Trophoblast cell (in vitro differentiated cells and primary cell): ENCODE data around the gene SND1.

ENCODE experiments used
- DNase-seq, 2 donors: peaks; one replicate each; pipeline ENCODE4 v3.0.0-alpha.2; 2016
- H2AFZ ChIP-seq: 2 replicates; pipeline ENCODE4 v1.6.1; 2013; ENCODE audit warnings: low read length, moderate library complexity, mild to moderate bottlenecking; ENCODE audit not compliant: insufficient read depth, poor library complexity
- H2AK5ac ChIP-seq: 2 replicates; pipeline ENCODE4 v1.6.1; 2013; ENCODE audit warnings: mild to moderate bottlenecking, low read length
- H2BK120ac ChIP-seq: 2 replicates; pipeline ENCODE4 v1.6.1; 2013; ENCODE audit warnings: low read length, mild to moderate bottlenecking, moderate library complexity; ENCODE audit not compliant: insufficient read depth, poor library complexity
- H2BK12ac ChIP-seq: 2 replicates; pipeline ENCODE4 v1.6.1; 2013; ENCODE audit warnings: mild to moderate bottlenecking, low read length, moderate library complexity
- H2BK5ac ChIP-seq: 2 replicates; pipeline ENCODE4 v1.6.1; 2013; ENCODE audit warnings: low read length, low read depth, moderate library complexity, mild to moderate bottlenecking; ENCODE audit not compliant: poor library complexity
- H3K14ac ChIP-seq: 2 replicates; pipeline ENCODE4 v1.6.1; 2013; ENCODE audit warnings: mild to moderate bottlenecking, low read length
- H3K18ac ChIP-seq: 2 replicates; pipeline ENCODE4 v1.6.1; 2013; ENCODE audit warnings: mild to moderate bottlenecking, low read length
- H3K23ac ChIP-seq: 2 replicates; pipeline ENCODE4 v1.6.1; 2013; ENCODE audit warnings: low read length
- H3K27ac ChIP-seq: 2 replicates; pipeline ENCODE4 v1.5.1; 2013; ENCODE audit warnings: low read depth, mild to moderate bottlenecking, inconsistent platforms, low read length, moderate library complexity
- H3K27me3 ChIP-seq: 2 replicates; pipeline ENCODE4 v1.6.1; 2013; ENCODE audit warnings: inconsistent platforms, mild to moderate bottlenecking, low read length, moderate library complexity; ENCODE audit not compliant: insufficient read depth
- H3K36me3 ChIP-seq, 2 experiments: 1 replicate in 1 of 2; 2 replicates in 1 of 2; pipeline ENCODE4 v1.6.1; 2013; ENCODE audit warnings: low read length in 2 of 2, mild to moderate bottlenecking in 2 of 2, moderate library complexity in 1 of 2; ENCODE audit not compliant: insufficient read depth in 2 of 2, control insufficient read depth in 1 of 2
- H3K4ac ChIP-seq: 2 replicates; pipeline ENCODE4 v1.6.1; 2013; ENCODE audit warnings: low read depth, mild to moderate bottlenecking, low read length, moderate library complexity
- H3K4me1 ChIP-seq, 2 experiments: 1 replicate in 1 of 2; 2 replicates in 1 of 2; pipeline ENCODE4 v1.6.1; 2013; ENCODE audit warnings: low read length in 2 of 2, mild to moderate bottlenecking in 2 of 2, moderate library complexity in 1 of 2; ENCODE audit not compliant: insufficient read depth in 2 of 2, control insufficient read depth in 1 of 2
- H3K4me2 ChIP-seq: 2 replicates; pipeline ENCODE4 v1.6.1; 2013; ENCODE audit warnings: inconsistent platforms, mild to moderate bottlenecking, low read length, moderate library complexity
- H3K4me3 ChIP-seq: 2 replicates; pipeline ENCODE4 v1.5.1; 2013; ENCODE audit warnings: mild to moderate bottlenecking, low read depth, low read length, inconsistent platforms
- H3K79me1 ChIP-seq: one replicate; pipeline ENCODE4 v1.6.1; 2013; ENCODE audit warnings: low read length
- H3K79me2 ChIP-seq: 2 replicates; pipeline ENCODE4 v1.6.1; 2013; ENCODE audit warnings: low read length, mild to moderate bottlenecking; ENCODE audit not compliant: control insufficient read depth, insufficient read depth, poor library complexity
- H3K9ac ChIP-seq: 2 replicates; pipeline ENCODE4 v1.6.1; 2013; ENCODE audit warnings: mild to moderate bottlenecking, low read length
- H3K9me3 ChIP-seq: 2 replicates; pipeline ENCODE4 v1.6.1; 2013; ENCODE audit warnings: low read depth, mild to moderate bottlenecking, control low read depth, inconsistent platforms, low read length; ENCODE audit not compliant: insufficient read depth
- H4K12ac ChIP-seq: 2 replicates; pipeline ENCODE4 v1.6.1; 2013; ENCODE audit warnings: low read depth, mild to moderate bottlenecking, low read length, moderate library complexity
- H4K8ac ChIP-seq: 2 replicates; pipeline ENCODE4 v1.6.1; 2013; ENCODE audit warnings: low read depth, mild to moderate bottlenecking, low read length, moderate library complexity
- H4K91ac ChIP-seq: one replicate; pipeline ENCODE4 v1.6.1; 2013; ENCODE audit warnings: low read depth, mild to moderate bottlenecking, low read length, moderate library complexity
- WGBS: extraction: QIAGEN DNeasy Blood & Tissue Kit; methylation state at CpG from one replicate; pipeline ENCODE4 v1.1.7; 2013; ENCODE audit warnings: missing lambda C conversion rate; ENCODE audit not compliant: insufficient read length, insufficient coverage; ENCODE audit errors: extremely low coverage; 5-methylcytosine and 5-hydroxymethylcytosine counted together

Gene SND1

GRCh38 chr7:127879436-127879835 is 227.4 kb downstream of the SND1 start:
- WGBS, result no CpG with 5 or more reads among the region's 4 CpGs
- no peak overlapping the region for H2BK12ac ChIP-seq
- no peak overlapping the region for H4K8ac ChIP-seq
- peaks cover 9 to 14% of the 10 kb centered on the region in 2 experiments for H3K4me1 ChIP-seq
- H3K4me2 ChIP-seq, result no peak overlapping the region
- no peaks in the 10 kb centered on the region for H3K36me3 ChIP-seq
- H3K4me3 ChIP-seq, result no peak overlapping the region
- H4K91ac ChIP-seq, result no peak overlapping the region
- DNase-seq, result peak; percentile 42 to 77
- no peak overlapping the region for H3K18ac ChIP-seq
- no peaks in the 10 kb centered on the region for H3K9me3 ChIP-seq
- H2AK5ac ChIP-seq, result no peak overlapping the region
- peaks cover 2% of the 10 kb centered on the region for H3K79me2 ChIP-seq
- no peak overlapping the region for H3K14ac ChIP-seq
- H3K23ac ChIP-seq, result no peak overlapping the region
- no peak overlapping the region for H4K12ac ChIP-seq
- H3K4ac ChIP-seq, result no peak overlapping the region
- H2BK120ac ChIP-seq, result no peak overlapping the region
- H3K9ac ChIP-seq, result no peak overlapping the region
- H3K79me1 ChIP-seq, result peaks cover 2% of the 10 kb centered on the region
- H2AFZ ChIP-seq, result no peak overlapping the region
- H3K27ac ChIP-seq, result peak overlapping the region; percentile 41
- no peak overlapping the region for H2BK5ac ChIP-seq
- H3K27me3 ChIP-seq, result no peaks in the 10 kb centered on the region

- Histone ChIP-seq H3K79me1 (peaks cover 3% of the 10 kb centered on the region), H2AK5ac (no peak overlapping the region), H3K14ac (no peak overlapping the region)
Observed at GRCh38 chr7:127879942-127880341, 227.9 kb downstream of the SND1 start.

GRCh38 chr7:127880454-127880853 is 228.5 kb downstream of the SND1 start:
- WGBS, result no CpG with 5 or more reads among the region's 2 CpGs
- Histone ChIP-seq H3K4ac (no peak overlapping the region), H4K8ac (no peak overlapping the region), H2AFZ (no peak overlapping the region), H3K4me3 (no peak overlapping the region), H4K91ac (no peak overlapping the region), H3K14ac (no peak overlapping the region), H3K27me3 (no peaks in the 10 kb centered on the region), H3K4me1 (peaks cover 11 to 21% of the 10 kb centered on the region in 2 experiments), H3K36me3 (no peaks in the 10 kb centered on the region), H2AK5ac (no peak overlapping the region), H4K12ac (no peak overlapping the region), H3K79me2 (peaks cover 2% of the 10 kb centered on the region), H2BK120ac (no peak overlapping the region), H2BK12ac (no peak overlapping the region), H2BK5ac (no peak overlapping the region), H3K9ac (no peak overlapping the region), H3K27ac (no peak overlapping the region), H3K23ac (no peak overlapping the region), H3K18ac (no peak overlapping the region), H3K79me1 (peaks cover 3% of the 10 kb centered on the region), H3K4me2 (peak overlapping the region; percentile 21), H3K9me3 (no peaks in the 10 kb centered on the region)
- DNase-seq, result peak in 1 of 2 donors; percentile 76

More at GRCh38 chr7:127879942-127880341, 227.9 kb downstream of the SND1 start:
- peaks cover 2% of the 10 kb centered on the region for H3K79me2 ChIP-seq
- no peak overlapping the region for H3K4ac ChIP-seq
- H3K9me3 ChIP-seq, result no peaks in the 10 kb centered on the region
- H4K12ac ChIP-seq, result no peak overlapping the region
- no peak overlapping the region for H3K27ac ChIP-seq
- H3K9ac ChIP-seq, result no peak overlapping the region
- H3K27me3 ChIP-seq, result no peaks in the 10 kb centered on the region
- H4K8ac ChIP-seq, result no peak overlapping the region
- no peak overlapping the region for H3K18ac ChIP-seq
- H3K4me1 ChIP-seq, result peaks cover 11 to 18% of the 10 kb centered on the region in 2 experiments
- H3K4me2 ChIP-seq, result no peak overlapping the region
- H2BK120ac ChIP-seq, result no peak overlapping the region
- no peak overlapping the region for H2BK12ac ChIP-seq
- H2AFZ ChIP-seq, result no peak overlapping the region
- no peak overlapping the region for H3K23ac ChIP-seq
- no peak overlapping the region for H3K4me3 ChIP-seq
- no peak overlapping the region for H4K91ac ChIP-seq
- no peak overlapping the region for H2BK5ac ChIP-seq
- H3K36me3 ChIP-seq, result no peaks in the 10 kb centered on the region
- peak; percentile 31 to 72 for DNase-seq
- WGBS, result no CpG with 5 or more reads among the region's 5 CpGs

- WGBS, result no CpG with 5 or more reads among the region's 7 CpGs
- no peak overlapping the region for H2AK5ac ChIP-seq
Observed at GRCh38 chr7:127881564-127881963, 229.6 kb downstream of the SND1 start.

More at GRCh38 chr7:127881564-127881963, 229.6 kb downstream of the SND1 start:
- Histone ChIP-seq H4K12ac (no peak overlapping the region), H3K14ac (no peak overlapping the region), H4K91ac (peak overlapping the region; percentile 30), H4K8ac (no peak overlapping the region), H3K4me1 (peaks cover 17 to 29% of the 10 kb centered on the region in 2 experiments), H3K18ac (peak overlapping the region; percentile 92), H3K23ac (no peak overlapping the region), H3K79me2 (peaks cover 2% of the 10 kb centered on the region), H2BK5ac (no peak overlapping the region), H3K4me3 (no peak overlapping the region), H2BK120ac (no peak overlapping the region), H2BK12ac (no peak overlapping the region), H3K9me3 (no peaks in the 10 kb centered on the region), H3K4ac (no peak overlapping the region), H3K27me3 (no peaks in the 10 kb centered on the region), H2AFZ (no peak overlapping the region), H3K36me3 (no peaks in the 10 kb centered on the region), H3K4me2 (no peak overlapping the region), H3K9ac (no peak overlapping the region), H3K79me1 (peaks cover 3% of the 10 kb centered on the region), H3K27ac (no peak overlapping the region)
- DNase-seq, result no peak
